SIG-M5 treated with dmso at 0.1 percent for 504 hours (cell line): Measurements from ENCODE around the gene ZNF467.

ENCODE experiments used
- DNase-seq: peaks from one replicate; lab custom pipeline; 2025; ENCODE audit not compliant: unreplicated experiment; lab: John Stamatoyannopoulos, UW

Gene ZNF467

GRCh38 chr7:149772241-149772955, 990 bp downstream of the ZNF467 start:
- DNase-seq = no peak

- peak; percentile 88 for DNase-seq
These were observed 1.6 kb downstream of the ZNF467 start for GRCh38 chr7:149771720-149772240.

GRCh38 chr7:149770728-149771636, 2.4 kb downstream of the ZNF467 start:
- no peak for DNase-seq

- no peak for DNase-seq
These were observed 3.5 kb downstream of the ZNF467 start for GRCh38 chr7:149769915-149770314.

GRCh38 chr7:149768931-149769330, 4.5 kb downstream of the ZNF467 start:
- DNase-seq = no peak

GRCh38 chr7:149767068-149767467, 6.3 kb downstream of the ZNF467 start:
- no peak for DNase-seq

- DNase-seq = no peak
These were observed 7.2 kb downstream of the ZNF467 start for GRCh38 chr7:149766135-149766675.

GRCh38 chr7:149765399-149766121, 7.8 kb downstream of the ZNF467 start:
- no peak for DNase-seq

GRCh38 chr7:149764481-149765398, 8.6 kb downstream of the ZNF467 start:
- DNase-seq = no peak

GRCh38 chr7:149763563-149764240, 9.7 kb downstream of the ZNF467 start:
- no peak for DNase-seq

GRCh38 chr7:149762610-149763009, 10.8 kb downstream of the ZNF467 start:
- no peak for DNase-seq

- no peak for DNase-seq
These were observed 11.3 kb downstream of the ZNF467 start for GRCh38 chr7:149762089-149762488.

GRCh38 chr7:149761307-149761706, 12.1 kb downstream of the ZNF467 start:
- no peak for DNase-seq

- no peak for DNase-seq
These were observed 12.8 kb downstream of the ZNF467 start for GRCh38 chr7:149760538-149760937.

GRCh38 chr7:149759093-149759860, 14.1 kb downstream of the ZNF467 start:
- DNase-seq = no peak

GRCh38 chr7:149753375-149754233, 19.8 kb downstream of the ZNF467 start:
- peak; percentile 13 for DNase-seq

- DNase-seq = no peak
These were observed 20.7 kb downstream of the ZNF467 start for GRCh38 chr7:149752646-149753045.
